Suppressor macrophage treated with lipopolysaccharide for 1 hour (primary cell): Measurements from ENCODE around the gene ZNF219.

ENCODE experiments used
- DNase-seq, 3 donors: peaks; one replicate each; pipeline ENCODE4 v3.0.0-alpha.2; 2020 to 2022

The ZNF219 gene

DNA sequence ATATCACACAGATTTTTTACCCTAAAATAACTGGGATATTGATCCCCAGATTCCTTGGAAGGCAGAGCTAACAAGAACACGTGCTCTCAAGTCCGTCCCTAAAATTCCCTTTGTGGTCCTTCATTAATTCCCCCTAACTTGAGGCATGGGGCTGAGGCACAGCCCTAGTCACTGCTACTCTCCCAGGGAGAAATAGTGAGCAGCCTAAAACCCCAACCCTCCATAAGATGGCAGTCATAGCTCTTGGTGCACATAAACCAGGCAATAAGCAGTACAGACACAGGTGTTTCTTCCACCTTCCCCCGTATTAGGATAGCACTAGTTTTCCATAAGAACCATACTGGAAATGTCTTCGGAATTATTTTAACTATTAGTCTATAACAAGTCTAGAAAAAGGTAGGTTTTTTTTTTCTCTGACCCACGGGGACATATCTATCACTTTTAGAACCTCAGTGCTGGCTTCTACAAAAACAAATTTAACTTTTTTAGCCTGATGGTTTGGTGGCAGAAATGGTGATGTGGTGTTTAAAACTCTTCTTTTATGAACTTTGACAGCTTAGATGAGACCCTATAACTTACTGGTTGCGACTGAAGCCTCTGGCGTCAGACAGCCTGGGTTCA lies 31.5 kb downstream of the ZNF219 start:
- DNase-seq: no peak

GRCh38 chr14:21063479-21063878 lies 35.0 kb downstream of the ZNF219 start:
- DNase-seq: no peak

DNA sequence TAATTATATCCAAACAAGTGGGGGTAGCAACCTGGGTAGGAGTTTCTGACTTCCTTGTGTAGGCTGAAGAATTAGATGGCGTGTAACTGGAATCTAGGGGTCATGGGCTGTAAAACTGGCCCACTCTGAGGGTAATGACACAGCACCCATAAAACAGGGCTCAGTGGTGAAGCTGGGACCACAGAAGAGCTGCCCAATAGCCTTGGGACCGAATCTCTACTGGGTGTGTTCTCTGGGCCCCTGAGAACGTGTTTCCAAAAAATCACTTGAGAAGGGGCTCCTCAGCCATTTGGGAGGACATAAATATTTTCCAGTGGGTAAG lies 37.1 kb downstream of the ZNF219 start:
- DNase-seq: no peak

- DNase-seq: no peak
Observed at GRCh38 chr14:21060614-21061346, 37.7 kb downstream of the ZNF219 start.

DNA sequence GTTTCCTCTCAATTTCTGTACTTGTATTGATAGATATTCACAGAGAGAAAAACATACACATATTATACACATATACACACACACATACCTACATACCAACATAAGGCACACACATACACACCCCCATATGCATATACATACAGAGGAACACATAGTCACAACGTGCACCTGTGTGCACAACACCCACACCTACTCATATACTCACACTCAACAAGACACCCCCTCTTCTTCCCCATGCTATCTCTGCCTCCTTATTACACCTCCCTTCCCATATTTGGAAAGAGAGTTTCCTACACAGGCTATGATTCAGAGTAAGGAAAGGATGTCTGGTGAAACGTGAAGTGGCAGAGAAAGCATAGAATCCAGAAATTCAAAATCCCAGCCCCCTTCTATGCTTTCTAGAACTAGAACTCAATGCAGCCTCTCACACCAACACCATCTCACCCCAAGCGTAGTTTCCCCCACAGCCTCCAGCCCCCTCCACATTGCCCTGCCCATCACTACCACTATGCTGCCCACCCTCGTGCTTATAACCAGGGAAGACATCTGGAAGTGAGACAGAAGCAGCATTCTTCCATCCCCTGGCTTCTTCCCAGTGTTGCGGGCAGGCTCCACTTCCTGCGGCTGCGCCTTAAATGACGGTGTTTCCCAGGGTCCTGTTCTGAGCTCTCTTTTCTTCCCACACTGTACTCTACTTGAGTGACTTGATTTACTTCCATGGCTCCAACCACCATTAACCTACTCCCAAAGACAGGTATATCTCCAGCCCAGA lies 38.4 kb downstream of the ZNF219 start:
- DNase-seq: no peak

DNA sequence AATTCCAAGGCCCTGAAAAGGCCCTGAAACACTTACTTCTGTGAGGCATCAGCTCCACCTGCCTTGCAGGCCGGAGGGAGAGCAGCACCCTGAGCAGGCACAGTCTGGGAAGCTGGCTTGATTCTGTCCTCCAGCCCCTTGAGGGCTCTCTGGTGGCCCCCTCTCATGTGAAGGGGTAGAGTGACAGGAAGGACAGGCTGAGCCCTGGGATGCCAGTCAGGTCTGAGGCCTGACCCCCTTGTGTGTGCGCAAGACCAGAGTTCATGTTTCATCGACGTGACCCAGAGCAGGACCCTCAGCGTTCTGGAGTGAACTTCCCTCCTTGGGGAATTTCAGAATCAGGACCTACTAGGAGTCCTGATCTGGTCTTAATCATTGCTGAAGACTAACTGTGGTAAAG lies 39.6 kb downstream of the ZNF219 start:
- DNase-seq: no peak

- peak; percentile 33 to 77 (median 50) for DNase-seq
Observed at GRCh38 chr14:21057803-21058675, 40.4 kb downstream of the ZNF219 start, which contains the start of gene RNASE8. Gene RNASE8, plus strand, starts transcription at chr14:21057822. Its CDS starts 71 bp downstream, at chr14:21057893.

DNA sequence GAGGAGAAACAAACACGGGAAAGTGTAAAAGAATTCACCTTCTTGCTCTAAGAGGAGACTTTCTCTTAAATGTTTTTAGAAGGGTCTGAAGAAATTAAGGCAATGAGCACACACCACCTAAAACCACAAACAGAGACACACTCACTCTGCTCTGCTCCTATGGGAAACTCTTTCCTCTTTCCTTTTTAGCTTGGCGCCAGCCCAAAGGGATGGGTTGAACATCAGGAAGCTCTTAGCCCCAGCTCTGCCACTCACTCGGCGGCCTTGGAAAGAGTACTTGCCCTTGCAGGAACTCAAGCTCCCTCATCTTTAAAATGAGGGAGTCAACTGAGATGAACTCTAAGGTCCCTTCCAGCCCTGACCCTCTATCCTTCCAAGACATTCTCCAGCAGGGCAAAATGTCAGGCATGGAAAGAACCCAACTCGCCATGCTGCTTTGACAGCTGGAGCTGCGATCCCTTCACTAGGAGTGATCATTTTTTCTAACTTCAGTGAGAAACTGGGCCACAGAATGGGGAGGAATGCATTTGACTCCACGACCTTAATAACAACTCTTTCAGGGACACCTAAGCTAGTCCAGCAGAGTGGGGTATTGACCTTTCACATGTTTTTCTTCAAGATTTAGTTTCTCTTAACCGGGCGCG lies 41.8 kb downstream of the ZNF219 start:
- DNase-seq: no peak

DNA sequence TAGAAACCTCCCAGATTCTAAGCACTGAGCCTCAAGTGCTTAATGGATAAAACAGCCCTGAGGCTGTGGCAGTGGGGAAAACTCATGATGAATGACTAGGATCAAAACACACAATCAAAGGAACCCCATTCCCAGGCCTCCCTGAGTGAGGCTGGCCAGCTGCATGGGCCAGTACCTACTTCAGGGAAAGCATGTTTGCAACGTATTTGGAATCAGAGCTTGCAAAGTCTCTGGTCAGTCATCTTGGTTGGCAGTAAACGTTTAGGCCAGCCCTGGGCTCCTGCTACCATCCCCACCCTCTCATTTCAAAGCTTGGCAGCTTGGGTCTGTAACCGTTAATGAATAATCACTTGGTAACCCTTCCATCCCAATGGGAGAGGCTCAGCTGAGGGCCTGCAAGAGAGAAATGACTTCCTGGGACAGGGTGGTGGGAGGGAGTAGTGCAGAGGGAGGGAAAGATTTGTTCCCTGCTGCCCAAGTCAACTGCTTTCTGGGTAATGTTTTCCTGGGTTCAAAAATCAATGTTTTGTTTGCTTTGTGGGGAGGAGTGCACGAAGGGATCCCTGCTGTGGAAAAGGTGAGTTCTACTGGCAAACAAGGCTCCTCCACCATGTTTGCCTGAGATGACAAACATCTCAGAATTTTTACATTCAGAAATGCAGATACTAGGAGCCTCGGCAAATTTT lies 42.9 kb downstream of the ZNF219 start:
- DNase-seq: no peak

- no peak for DNase-seq
Observed at GRCh38 chr14:21054768-21055145, 43.7 kb downstream of the ZNF219 start.

DNA sequence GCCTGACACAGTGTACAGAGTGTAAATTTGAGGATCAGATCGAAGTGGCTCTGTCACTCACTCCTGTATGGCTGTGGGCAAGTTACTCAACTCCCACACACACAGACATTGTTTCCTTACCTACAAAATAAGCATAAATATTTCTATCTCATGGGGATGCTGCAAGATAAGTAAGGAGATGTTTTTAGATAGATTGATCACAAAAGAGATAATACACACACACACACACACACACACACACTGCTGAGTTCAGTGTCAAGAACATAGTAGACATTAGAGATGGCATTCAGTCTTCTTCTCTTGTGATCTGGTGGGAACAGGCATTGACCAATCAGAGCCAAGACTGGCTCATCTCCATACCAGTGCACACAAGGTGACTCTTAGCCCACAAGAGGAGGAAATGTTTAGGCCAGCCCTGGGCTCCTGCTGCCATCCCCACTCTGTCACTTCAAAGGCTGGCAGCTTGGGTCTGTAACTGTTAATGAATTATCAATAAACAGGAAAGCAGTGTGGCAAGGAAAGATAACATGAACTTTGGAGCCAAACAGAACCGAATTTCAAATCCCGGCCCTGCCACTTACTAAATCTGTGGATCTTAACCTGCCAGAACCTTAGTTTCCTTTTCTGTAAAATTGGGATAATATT lies 44.2 kb downstream of the ZNF219 start:
- DNase-seq: no peak

GRCh38 chr14:21053184-21054122 lies 45.0 kb downstream of the ZNF219 start:
- DNase-seq: no peak

- DNase-seq: peak in 1 of 3 donors; percentile 43
Observed at GRCh38 chr14:21050597-21050996, 47.9 kb downstream of the ZNF219 start.

GRCh38 chr14:21049271-21049673 lies 49.2 kb downstream of the ZNF219 start:
- no peak for DNase-seq

- no peak for DNase-seq
Observed at GRCh38 chr14:21048638-21049037, 49.8 kb downstream of the ZNF219 start.

GRCh38 chr14:21047378-21047781 lies 51.1 kb downstream of the ZNF219 start:
- DNase-seq: no peak

DNA sequence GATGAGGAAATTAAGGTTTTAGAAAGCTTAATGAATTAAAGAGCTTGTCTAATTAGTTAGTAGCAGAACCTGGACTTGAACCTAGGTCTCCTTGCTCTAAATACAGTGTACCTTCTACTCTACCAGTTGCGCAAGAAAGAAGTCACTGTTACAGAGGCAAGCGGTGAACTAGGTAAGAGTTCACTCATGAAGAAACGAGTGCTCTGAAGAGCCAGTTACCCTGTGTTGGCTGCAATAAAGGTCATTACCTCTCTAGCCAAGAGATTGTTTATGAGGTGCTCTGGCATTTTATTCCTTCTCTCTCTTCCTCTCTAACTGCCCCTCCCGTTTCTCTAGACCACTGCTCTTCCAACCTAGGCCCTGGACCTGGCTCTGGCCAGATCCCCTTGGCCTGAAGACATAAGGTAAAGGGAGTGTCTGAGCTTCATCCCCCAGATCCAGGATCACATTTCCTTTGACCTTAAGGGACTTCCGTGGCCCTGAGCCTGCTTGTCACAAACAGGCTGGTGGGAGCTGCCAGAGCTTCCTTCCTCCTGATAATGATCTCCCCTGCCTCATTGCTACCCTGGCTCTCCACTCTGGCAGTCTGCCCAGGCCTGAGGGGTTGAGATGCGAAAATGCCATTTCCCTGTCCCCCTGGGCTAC lies 54.4 kb downstream of the ZNF219 start:
- peak in 1 of 3 donors; percentile 9 for DNase-seq

GRCh38 chr14:21043387-21043973 lies 55.0 kb downstream of the ZNF219 start:
- no peak for DNase-seq

- peak; percentile 35 to 42 (median 41) for DNase-seq
Observed at GRCh38 chr14:21042918-21043317, 55.5 kb downstream of the ZNF219 start.
